GM12892 (cell line): Measurements from ENCODE around the gene OPTN.

ENCODE experiments used
- POLR2A ChIP-seq: IDR thresholded peaks from 2 replicates; pipeline ENCODE4 v1.6.1; 2011; ENCODE audit warnings: low read depth, low read length, control low read depth
- POLR2AphosphoS5 ChIP-seq: IDR thresholded peaks from 2 replicates; pipeline ENCODE4 v1.6.1; 2011; ENCODE audit warnings: low read depth, low read length, control low read depth

GRCh38 chr10:13105184-13105583 is 5.2 kb downstream of the OPTN start:
- TF ChIP-seq POLR2AphosphoS5 = no peak
- no peak for TF ChIP-seq POLR2A
